HL-60 (cell line): ENCODE results near the gene CEP112.

Source experiments
- DNase-seq, 2 experiments: peaks; one replicate each; pipeline ENCODE4 v3.0.0-alpha.2; 2010 to 2020; ENCODE audit warnings: low read depth in 1 of 2, low spot score in 1 of 2
- H3K27ac ChIP-seq: fragments of 250-450 bp; sonication (Bioruptor Pico); replicated peaks from 2 replicates; pipeline ENCODE4 v1.5.1; 2020; ENCODE audit warnings: mild to moderate bottlenecking, moderate library complexity
- H3K27me3 ChIP-seq: fragments of 250-450 bp; sonication (Bioruptor Pico); 2 replicates; pipeline ENCODE4 v1.5.1; 2021; ENCODE audit warnings: mild to moderate bottlenecking, moderate library complexity; ENCODE audit not compliant: insufficient read depth, poor library complexity, severe bottlenecking
- H3K4me3 ChIP-seq: replicated peaks from 2 replicates; pipeline ENCODE4 v1.5.1; 2011; ENCODE audit warnings: mild to moderate bottlenecking, control low read depth, low read length; ENCODE audit not compliant: insufficient read depth
- GABPA ChIP-seq: IDR thresholded peaks from 2 replicates; pipeline ENCODE4 v1.6.1; 2012; ENCODE audit warnings: low read depth
- POLR2AphosphoS5 ChIP-seq: IDR thresholded peaks from 2 replicates; pipeline ENCODE4 v1.6.1; 2012; ENCODE audit warnings: low read depth
- SPI1 ChIP-seq: IDR thresholded peaks from 2 replicates; pipeline ENCODE4 v1.6.1; 2012; ENCODE audit warnings: low read depth, mild to moderate bottlenecking, borderline replicate concordance
- TF ChIP-seq, protein P1 (sequence below): IDR thresholded peaks from 2 replicates; pipeline ENCODE4 v1.6.1; 2012; ENCODE audit warnings: low read depth; ENCODE audit not compliant: insufficient replicate concordance
- TF ChIP-seq, protein P2 (sequence below): IDR thresholded peaks from one replicate; pipeline ENCODE4 v1.5.1; 2011; ENCODE audit warnings: low read length, control low read depth, inconsistent platforms; ENCODE audit not compliant: insufficient read depth

The CEP112 gene

DNA sequence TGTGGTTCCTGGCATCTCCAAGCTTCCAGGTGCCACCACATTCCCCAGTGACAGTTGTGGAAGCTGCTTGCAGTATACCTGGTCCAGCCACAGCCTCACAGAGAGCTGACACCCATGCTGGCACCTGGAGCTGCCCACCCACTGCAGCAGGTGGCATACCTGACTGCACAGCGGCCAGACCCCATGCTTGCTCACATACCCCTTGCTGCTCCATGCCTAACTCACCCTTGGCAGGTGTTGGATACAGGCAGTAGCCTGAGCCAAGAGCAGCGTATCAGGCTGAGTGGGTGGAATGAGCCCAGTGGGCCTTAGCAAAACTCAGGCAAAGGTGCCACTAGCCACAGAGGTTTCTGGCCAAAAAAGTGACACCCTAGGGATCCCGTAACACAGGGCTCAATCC lies 232.3 kb downstream of the CEP112 start:
- DNase-seq: no peak
- TF ChIP-seq SPI1 (no peak), GABPA (no peak), POLR2AphosphoS5 (no peak)
- TF ChIP-seq, protein P1, sequence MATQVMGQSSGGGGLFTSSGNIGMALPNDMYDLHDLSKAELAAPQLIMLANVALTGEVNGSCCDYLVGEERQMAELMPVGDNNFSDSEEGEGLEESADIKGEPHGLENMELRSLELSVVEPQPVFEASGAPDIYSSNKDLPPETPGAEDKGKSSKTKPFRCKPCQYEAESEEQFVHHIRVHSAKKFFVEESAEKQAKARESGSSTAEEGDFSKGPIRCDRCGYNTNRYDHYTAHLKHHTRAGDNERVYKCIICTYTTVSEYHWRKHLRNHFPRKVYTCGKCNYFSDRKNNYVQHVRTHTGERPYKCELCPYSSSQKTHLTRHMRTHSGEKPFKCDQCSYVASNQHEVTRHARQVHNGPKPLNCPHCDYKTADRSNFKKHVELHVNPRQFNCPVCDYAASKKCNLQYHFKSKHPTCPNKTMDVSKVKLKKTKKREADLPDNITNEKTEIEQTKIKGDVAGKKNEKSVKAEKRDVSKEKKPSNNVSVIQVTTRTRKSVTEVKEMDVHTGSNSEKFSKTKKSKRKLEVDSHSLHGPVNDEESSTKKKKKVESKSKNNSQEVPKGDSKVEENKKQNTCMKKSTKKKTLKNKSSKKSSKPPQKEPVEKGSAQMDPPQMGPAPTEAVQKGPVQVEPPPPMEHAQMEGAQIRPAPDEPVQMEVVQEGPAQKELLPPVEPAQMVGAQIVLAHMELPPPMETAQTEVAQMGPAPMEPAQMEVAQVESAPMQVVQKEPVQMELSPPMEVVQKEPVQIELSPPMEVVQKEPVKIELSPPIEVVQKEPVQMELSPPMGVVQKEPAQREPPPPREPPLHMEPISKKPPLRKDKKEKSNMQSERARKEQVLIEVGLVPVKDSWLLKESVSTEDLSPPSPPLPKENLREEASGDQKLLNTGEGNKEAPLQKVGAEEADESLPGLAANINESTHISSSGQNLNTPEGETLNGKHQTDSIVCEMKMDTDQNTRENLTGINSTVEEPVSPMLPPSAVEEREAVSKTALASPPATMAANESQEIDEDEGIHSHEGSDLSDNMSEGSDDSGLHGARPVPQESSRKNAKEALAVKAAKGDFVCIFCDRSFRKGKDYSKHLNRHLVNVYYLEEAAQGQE: no peak
- TF ChIP-seq, protein P2, sequence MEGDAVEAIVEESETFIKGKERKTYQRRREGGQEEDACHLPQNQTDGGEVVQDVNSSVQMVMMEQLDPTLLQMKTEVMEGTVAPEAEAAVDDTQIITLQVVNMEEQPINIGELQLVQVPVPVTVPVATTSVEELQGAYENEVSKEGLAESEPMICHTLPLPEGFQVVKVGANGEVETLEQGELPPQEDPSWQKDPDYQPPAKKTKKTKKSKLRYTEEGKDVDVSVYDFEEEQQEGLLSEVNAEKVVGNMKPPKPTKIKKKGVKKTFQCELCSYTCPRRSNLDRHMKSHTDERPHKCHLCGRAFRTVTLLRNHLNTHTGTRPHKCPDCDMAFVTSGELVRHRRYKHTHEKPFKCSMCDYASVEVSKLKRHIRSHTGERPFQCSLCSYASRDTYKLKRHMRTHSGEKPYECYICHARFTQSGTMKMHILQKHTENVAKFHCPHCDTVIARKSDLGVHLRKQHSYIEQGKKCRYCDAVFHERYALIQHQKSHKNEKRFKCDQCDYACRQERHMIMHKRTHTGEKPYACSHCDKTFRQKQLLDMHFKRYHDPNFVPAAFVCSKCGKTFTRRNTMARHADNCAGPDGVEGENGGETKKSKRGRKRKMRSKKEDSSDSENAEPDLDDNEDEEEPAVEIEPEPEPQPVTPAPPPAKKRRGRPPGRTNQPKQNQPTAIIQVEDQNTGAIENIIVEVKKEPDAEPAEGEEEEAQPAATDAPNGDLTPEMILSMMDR: no peak
- H3K27ac ChIP-seq: no peak overlapping the region
- no peak overlapping the region for H3K4me3 ChIP-seq
- no peaks in the 10 kb centered on the region for H3K27me3 ChIP-seq

DNA sequence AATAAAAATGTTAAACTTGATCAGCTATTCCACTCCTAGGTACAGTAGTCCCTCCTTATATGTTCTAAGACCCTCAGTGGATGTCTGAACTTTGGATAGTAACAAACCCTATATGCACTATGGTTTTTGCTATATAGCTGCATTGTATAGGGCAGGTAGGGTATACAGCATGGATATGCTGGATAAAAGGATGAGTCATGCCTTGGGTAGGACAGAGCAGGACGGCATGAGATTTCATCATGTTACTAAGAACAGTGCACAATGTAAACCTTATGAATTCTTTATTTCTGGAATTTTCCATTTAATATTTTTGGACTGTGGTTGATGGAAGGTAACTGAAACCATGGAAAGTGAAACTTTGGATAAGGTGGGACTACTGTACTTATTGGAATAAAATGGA lies 235.1 kb downstream of the CEP112 start:
- TF ChIP-seq, protein P2: no peak
- TF ChIP-seq POLR2AphosphoS5 (no peak), GABPA (no peak), SPI1 (no peak)
- TF ChIP-seq, protein P1: no peak
- DNase-seq: no peak
- Histone ChIP-seq H3K4me3 (no peak overlapping the region), H3K27ac (no peak overlapping the region), H3K27me3 (no peaks in the 10 kb centered on the region)

DNA sequence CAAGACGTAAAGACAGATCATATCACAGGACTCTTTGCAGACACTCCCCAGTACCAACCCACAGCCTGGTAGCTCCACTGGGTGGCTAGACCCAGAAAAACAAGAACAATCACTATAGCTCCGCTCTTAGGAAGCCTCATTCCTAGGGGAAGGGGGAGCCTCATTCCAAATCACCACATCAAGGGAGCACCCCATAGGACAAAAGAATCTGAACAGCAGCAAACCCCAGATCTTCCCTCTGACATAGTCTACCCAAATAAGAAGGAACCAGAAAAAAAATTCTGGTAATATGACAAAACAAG lies 237.8 kb downstream of the CEP112 start:
- Histone ChIP-seq H3K27me3 (no peaks in the 10 kb centered on the region), H3K27ac (no peak overlapping the region), H3K4me3 (no peak overlapping the region)
- no peak for TF ChIP-seq SPI1
- TF ChIP-seq GABPA: no peak
- TF ChIP-seq, protein P2: no peak
- TF ChIP-seq, protein P1: no peak
- no peak for TF ChIP-seq POLR2AphosphoS5
- no peak for DNase-seq
